LNCAP (cell line): Measurements from ENCODE around the gene PFN4.

Source experiments
- TF ChIP-seq, protein P1 (sequence below): fragments of 450-650 bp; IDR thresholded peaks from 2 replicates; pipeline ENCODE4 v1.5.1; 2017; ENCODE audit warnings: mild to moderate bottlenecking

PFN4 gene

DNA sequence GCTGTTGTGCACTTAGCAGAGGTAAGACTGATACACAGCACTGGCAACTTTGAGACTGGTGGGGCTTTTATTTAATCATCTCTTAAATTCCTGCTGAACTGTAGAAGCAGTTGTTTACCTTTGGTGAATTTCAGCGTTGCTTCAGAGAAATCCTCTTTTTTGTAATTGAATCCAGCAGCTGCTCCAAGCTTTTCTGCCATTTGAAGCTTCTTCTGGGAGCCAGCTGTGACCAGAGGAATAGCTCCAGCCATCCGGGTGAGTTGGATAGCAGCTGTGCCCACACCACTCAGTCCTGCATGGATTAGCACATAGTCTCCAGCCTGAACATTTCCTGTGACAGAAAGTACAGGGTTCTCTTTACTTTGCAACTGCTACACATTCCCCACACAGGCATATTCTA, 42.4 kb downstream of the PFN4 start:
- TF ChIP-seq, protein P1, sequence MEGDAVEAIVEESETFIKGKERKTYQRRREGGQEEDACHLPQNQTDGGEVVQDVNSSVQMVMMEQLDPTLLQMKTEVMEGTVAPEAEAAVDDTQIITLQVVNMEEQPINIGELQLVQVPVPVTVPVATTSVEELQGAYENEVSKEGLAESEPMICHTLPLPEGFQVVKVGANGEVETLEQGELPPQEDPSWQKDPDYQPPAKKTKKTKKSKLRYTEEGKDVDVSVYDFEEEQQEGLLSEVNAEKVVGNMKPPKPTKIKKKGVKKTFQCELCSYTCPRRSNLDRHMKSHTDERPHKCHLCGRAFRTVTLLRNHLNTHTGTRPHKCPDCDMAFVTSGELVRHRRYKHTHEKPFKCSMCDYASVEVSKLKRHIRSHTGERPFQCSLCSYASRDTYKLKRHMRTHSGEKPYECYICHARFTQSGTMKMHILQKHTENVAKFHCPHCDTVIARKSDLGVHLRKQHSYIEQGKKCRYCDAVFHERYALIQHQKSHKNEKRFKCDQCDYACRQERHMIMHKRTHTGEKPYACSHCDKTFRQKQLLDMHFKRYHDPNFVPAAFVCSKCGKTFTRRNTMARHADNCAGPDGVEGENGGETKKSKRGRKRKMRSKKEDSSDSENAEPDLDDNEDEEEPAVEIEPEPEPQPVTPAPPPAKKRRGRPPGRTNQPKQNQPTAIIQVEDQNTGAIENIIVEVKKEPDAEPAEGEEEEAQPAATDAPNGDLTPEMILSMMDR = no peak

DNA sequence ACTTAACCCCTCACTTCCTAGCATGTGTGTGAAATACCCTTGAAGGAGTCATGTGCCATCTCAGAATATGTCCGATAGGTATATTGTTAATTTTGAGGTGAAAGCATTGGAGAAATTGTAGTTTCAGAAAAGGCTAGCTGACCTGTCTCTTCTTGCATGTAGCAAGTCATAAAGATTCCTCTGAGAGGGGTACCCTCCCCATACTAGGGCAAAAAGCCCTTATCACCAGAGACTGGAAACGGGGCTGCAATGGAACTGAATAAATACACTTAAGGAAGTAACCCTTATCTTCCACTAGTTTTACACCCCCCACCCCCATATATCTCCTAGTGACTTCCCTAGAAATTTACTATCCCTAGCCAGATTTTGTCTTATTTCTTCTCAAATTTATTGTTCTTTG, 45.3 kb downstream of the PFN4 start:
- TF ChIP-seq, protein P1 = no peak

GRCh38 chr2:24077535-24077877, 45.6 kb downstream of the PFN4 start:
- TF ChIP-seq, protein P1 = no peak

DNA sequence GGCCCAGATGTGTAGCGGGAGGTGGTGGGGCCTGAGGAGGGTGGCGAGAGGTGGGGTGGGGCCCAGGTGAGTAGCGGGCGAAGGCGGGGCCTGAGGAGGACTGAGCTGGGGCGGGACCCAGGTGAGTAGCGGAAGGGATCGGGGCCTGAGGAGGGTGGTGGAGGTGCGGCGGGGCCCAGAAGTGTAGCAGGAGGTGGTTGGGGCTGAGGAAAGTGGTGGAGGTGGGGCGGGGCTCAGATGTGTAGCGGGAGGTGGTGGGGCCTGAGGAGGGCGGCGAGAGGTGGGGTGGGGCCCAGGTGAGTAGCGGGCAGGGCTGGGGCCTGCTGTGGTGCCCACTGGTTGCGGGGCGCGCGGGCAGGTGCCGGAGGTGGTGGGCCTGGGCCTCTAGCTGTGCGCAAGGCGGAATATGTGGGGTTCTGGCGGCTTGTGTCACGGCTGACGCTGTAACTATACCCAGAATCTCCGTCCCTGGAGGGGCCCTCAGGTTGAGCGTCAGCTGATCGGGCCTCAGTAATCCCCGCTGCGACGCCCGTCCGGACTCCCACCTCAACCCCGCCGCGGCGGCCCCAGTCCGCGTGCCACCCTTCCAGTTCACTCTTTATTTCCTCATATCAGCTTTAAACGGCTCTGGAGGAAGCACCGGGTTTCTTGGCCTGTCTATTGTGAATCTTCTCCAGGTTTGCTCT, 46.1 kb downstream of the PFN4 start:
- TF ChIP-seq, protein P1 = no peak

DNA sequence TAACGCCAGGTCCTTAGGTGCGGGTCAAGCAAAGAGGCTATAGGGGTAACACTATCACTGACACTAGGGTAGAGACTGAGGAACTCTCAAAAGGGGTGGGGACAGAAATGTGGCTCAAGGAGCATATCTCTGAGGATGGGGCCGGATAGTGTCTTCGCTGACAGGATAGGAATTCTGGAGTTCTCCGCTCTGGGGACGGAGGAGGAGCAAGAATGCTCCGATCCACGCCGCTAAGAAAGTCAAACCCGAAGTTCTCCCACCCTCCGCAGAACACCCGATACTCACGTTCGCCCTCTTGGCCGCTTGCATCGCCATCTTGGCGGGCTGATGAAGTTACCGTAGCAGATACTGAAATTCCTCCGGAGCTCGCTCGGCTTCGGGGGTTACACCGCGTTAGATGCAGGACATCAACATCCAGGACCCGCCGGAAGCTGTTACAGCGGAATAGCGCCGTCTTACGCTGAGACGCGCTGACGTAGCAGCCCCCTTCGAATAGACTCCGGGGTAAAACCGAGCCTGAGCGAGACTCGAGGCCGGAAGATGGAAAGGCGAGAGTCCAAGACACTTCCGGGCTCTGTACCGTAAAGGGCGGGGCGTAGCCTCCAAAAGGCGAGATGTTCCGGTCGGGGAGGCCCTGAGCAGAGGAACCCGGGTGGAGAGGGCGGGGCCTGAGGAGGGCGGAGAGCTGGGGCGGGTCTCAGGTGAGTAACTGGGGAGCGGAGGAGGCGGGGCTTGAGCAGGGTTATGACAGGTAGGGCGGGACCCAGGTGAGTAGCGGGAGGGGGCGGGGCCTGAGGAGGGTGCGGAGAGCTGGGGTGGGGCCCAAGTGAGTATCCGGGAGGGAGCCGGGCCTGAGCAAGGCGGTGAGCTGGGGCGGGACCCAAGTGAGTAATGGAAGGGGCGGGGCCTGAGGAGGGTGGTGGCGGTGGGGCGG, 47.0 kb downstream of the PFN4 start, which contains the start of gene SF3B6:
Gene SF3B6, minus strand, starts transcription at position 412 of the 934 bp plus-strand sequence. Its CDS starts 97 bp downstream, at position 315.
- TF ChIP-seq, protein P1 = no peak

- TF ChIP-seq, protein P1 = no peak
Observed at GRCh38 chr2:24075259-24075658, 47.9 kb downstream of the PFN4 start.

DNA sequence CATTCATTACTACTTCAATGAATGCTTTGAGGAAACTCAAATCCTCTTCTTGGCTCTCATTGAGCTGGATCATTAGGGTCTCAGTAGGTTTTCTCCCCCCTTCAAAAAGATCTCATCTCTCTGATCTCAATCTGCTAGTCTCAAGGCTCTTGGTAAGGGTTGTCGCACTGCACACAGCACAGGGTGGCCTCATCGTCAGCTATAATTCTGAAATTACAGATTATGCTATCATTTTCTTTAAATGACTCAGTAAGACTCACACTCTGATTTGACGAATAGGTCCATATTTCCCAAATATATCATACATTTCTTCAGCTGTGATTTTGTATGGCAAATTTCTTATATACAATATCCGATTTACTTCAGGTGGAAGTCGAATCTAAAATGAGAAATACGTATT, 49.3 kb downstream of the PFN4 start:
- TF ChIP-seq, protein P1 = no peak
